Prostate gland (tissue), 2 donors: ENCODE results near the gene KLRF2. TPM values are rescaled to one million over a fixed set of nuclear protein-coding genes. Genes with fewer than 3 reads are reported as not detected.

ENCODE experiments used
- DNase-seq: peaks from one replicate; pipeline ENCODE4 v3.0.0-alpha.2; 2019; ENCODE audit warnings: low spot score
- H3K27ac ChIP-seq, 2 donors: fragments of 200-600 bp; sonication (generic); 2 replicates each; pipeline ENCODE4 v1.5.1; 2017 to 2019
- H3K27me3 ChIP-seq: fragments of 200-600 bp; sonication (generic); replicated peaks from 2 replicates; pipeline ENCODE4 v1.5.1; 2019; ENCODE audit not compliant: insufficient read depth
- H3K36me3 ChIP-seq, 2 donors: fragments of 200-600 bp; sonication (generic); 1 replicate in 1 of 2; 2 replicates in 1 of 2; pipeline versions ENCODE4 v1.5.1 to v1.8.1; 2017 to 2019
- H3K4me1 ChIP-seq: fragments of 200-600 bp; sonication (generic); replicated peaks from 2 replicates; pipeline ENCODE4 v1.5.1; 2019
- H3K4me3 ChIP-seq, 2 donors: fragments of 200-600 bp; sonication (generic); 2 replicates each; pipeline ENCODE4 v1.5.1; 2017 to 2019
- H3K9me3 ChIP-seq: fragments of 200-600 bp; sonication (generic); 2 replicates; pipeline ENCODE4 v1.5.1; 2017
- CTCF ChIP-seq, 4 experiments: fragments of 200-600 bp in 2 of 4; fragments of 450-650 bp in 2 of 4; sonication (generic) in 2 of 4; IDR thresholded peaks; 1 replicate in 3 of 4; 2 replicates in 1 of 4; pipeline ENCODE4 v1.5.1; 2016 to 2019; ENCODE audit warnings: antibody characterized with exemption in 4 of 4, mild to moderate bottlenecking in 2 of 4, moderate library complexity in 2 of 4
- POLR2A ChIP-seq: fragments of 450-650 bp; IDR thresholded peaks from one replicate; pipeline ENCODE4 v1.6.1; 2016; ENCODE audit warnings: antibody characterized with exemption, mild to moderate bottlenecking
- POLR2AphosphoS5 ChIP-seq: sonication (generic); formaldehyde crosslinking; IDR thresholded peaks from one replicate; pipeline ENCODE4 v1.6.1; 2017; ENCODE audit warnings: antibody characterized with exemption
- WGBS: methylation state at CpG from one replicate; pipeline ENCODE4 v1.1.5; 2018; 5-methylcytosine and 5-hydroxymethylcytosine counted together
- intact Hi-C: fragments of 100-400 bp; cut with DNase I; formaldehyde crosslinking; loops from one replicate; pipeline ENCODE4 v1.14.2; 2022
- total RNA-seq, 2 donors: library from RNA; depleted of rRNA; stranded (reverse); fragments of >200 nt; gene quantifications; one replicate each; pipeline ENCODE4 v1.1.0, GENCODE V29; 2016

Gene KLRF2
- total RNA-seq, 2 donors from 2014 or later, result not detected

GRCh38 chr12:9931245-9931644 lies 50.0 kb downstream of the KLRF2 start:
- intact Hi-C loops, result no loop called here
- TF ChIP-seq POLR2AphosphoS5 (no peak), POLR2A (no peak), CTCF (IDR thresholded peaks at IDR 0.05) (no peak)
- no peak overlapping the region for H3K27ac ChIP-seq

GRCh38 chr12:9932270-9932669 lies 51.0 kb downstream of the KLRF2 start, which contains the start of gene CLEC2A:
TSS of gene CLEC2A (minus strand) at chr12:9932370. CDS start at chr12:9932329, 41 bp downstream.
- Histone ChIP-seq H3K27me3 (no peaks in the 10 kb centered on the region), H3K4me1 (no peaks in the 10 kb centered on the region), H3K27ac (no peak within 1 kb of the TSS), H3K9me3 (no peaks in the 10 kb centered on the region), H3K36me3 (no peaks in the 10 kb centered on the region), H3K4me3 (no peak within 1 kb of the TSS)
- DNase-seq, result no peak
- intact Hi-C loops, result no loop called here
- TF ChIP-seq POLR2AphosphoS5 (no peak), POLR2A (no peak), CTCF (IDR thresholded peaks at IDR 0.05) (no peak)
- 66% methylated on average over 6 of the region's 6 CpGs for WGBS

More at GRCh38 chr12:9931245-9931644, 50.0 kb downstream of the KLRF2 start:
- no peak for DNase-seq
- H3K36me3 ChIP-seq, result no peaks in the 10 kb centered on the region
- H3K4me1 ChIP-seq, result no peaks in the 10 kb centered on the region
- H3K4me3 ChIP-seq, result no peak overlapping the region
- H3K27me3 ChIP-seq, result no peaks in the 10 kb centered on the region
- no peaks in the 10 kb centered on the region for H3K9me3 ChIP-seq
- WGBS, result 71% methylated on average over 3 of the region's 3 CpGs

- intact Hi-C loops, result no loop called here
- Histone ChIP-seq H3K27me3 (no peaks in the 10 kb centered on the region), H3K4me1 (no peaks in the 10 kb centered on the region), H3K36me3 (no peaks in the 10 kb centered on the region), H3K4me3 (no peak overlapping the region), H3K9me3 (no peaks in the 10 kb centered on the region), H3K27ac (no peak overlapping the region)
- TF ChIP-seq POLR2AphosphoS5 (no peak), POLR2A (no peak), CTCF (IDR thresholded peaks at IDR 0.05) (no peak)
- 87% methylated on average over 2 of the region's 2 CpGs for WGBS
- DNase-seq, result no peak
These were observed 52.7 kb downstream of the KLRF2 start for GRCh38 chr12:9933958-9934357.

- no peak for DNase-seq
- Histone ChIP-seq H3K36me3 (no peaks in the 10 kb centered on the region), H3K9me3 (no peaks in the 10 kb centered on the region), H3K4me3 (no peak overlapping the region), H3K27ac (no peak overlapping the region), H3K27me3 (no peaks in the 10 kb centered on the region), H3K4me1 (no peaks in the 10 kb centered on the region)
- TF ChIP-seq CTCF (IDR thresholded peaks at IDR 0.05) (no peak), POLR2AphosphoS5 (no peak), POLR2A (no peak)
- intact Hi-C loops, result no loop called here
- 88% methylated on average over 2 of the region's 2 CpGs for WGBS
These were observed 53.7 kb downstream of the KLRF2 start for GRCh38 chr12:9935026-9935425.

GRCh38 chr12:9936591-9936990 lies 55.3 kb downstream of the KLRF2 start:
- TF ChIP-seq POLR2AphosphoS5 (no peak), CTCF (IDR thresholded peaks at IDR 0.05) (no peak), POLR2A (no peak)
- Histone ChIP-seq H3K27me3 (no peaks in the 10 kb centered on the region), H3K27ac (no peak overlapping the region), H3K9me3 (no peaks in the 10 kb centered on the region), H3K4me1 (no peaks in the 10 kb centered on the region), H3K4me3 (no peak overlapping the region), H3K36me3 (no peaks in the 10 kb centered on the region)
- DNase-seq, result no peak
- intact Hi-C loops, result no loop called here
- WGBS, result 78% methylated on average over 10 of the region's 10 CpGs
